Endothelial cell of umbilical vein (primary cell): ENCODE measurements around the gene TCF25.

Experiments
- CTCF ChIP-seq, 2 donors: IDR thresholded peaks; 1 replicate in 1 of 2; 2 replicates in 1 of 2; pipeline ENCODE4 v1.5.1; 2011; ENCODE audit warnings: low read length in 2 of 2, mild to moderate bottlenecking in 2 of 2, moderate library complexity in 2 of 2, control low read depth in 1 of 2, inconsistent platforms in 1 of 2, low read depth in 1 of 2; ENCODE audit not compliant: insufficient read depth in 1 of 2; ENCODE audit errors: extremely low read depth in 1 of 2
- EZH2 ChIP-seq: IDR thresholded peaks from 2 replicates; pipeline ENCODE4 v1.6.1; 2012; ENCODE audit warnings: borderline replicate concordance, low read depth, mild to moderate bottlenecking, moderate library complexity, low read length, inconsistent platforms; ENCODE audit not compliant: severe bottlenecking
- FOS ChIP-seq: IDR thresholded peaks from 2 replicates; pipeline ENCODE4 v1.6.1; 2011; ENCODE audit warnings: mild to moderate bottlenecking, low read length, moderate library complexity, borderline replicate concordance; ENCODE audit not compliant: insufficient read depth
- GATA2 ChIP-seq: IDR thresholded peaks from 2 replicates; pipeline ENCODE4 v1.7.0; 2011; ENCODE audit warnings: low read depth, mild to moderate bottlenecking, moderate library complexity, mixed read lengths, low read length; ENCODE audit not compliant: insufficient read length, insufficient read depth
- JUN ChIP-seq: IDR thresholded peaks from 2 replicates; pipeline ENCODE4 v1.6.1; 2011; ENCODE audit warnings: borderline replicate concordance, low read depth; ENCODE audit not compliant: insufficient read length, insufficient read depth
- MAX ChIP-seq: IDR thresholded peaks from 2 replicates; pipeline ENCODE4 v1.6.1; 2011; ENCODE audit not compliant: insufficient read depth, insufficient read length
- MYC ChIP-seq: IDR thresholded peaks from one replicate; pipeline ENCODE4 v1.6.1; 2011; ENCODE audit warnings: mild to moderate bottlenecking, low read depth, low read length
- POLR2A ChIP-seq: IDR thresholded peaks from 2 replicates; pipeline ENCODE4 v1.6.1; 2012; ENCODE audit warnings: low read depth, mild to moderate bottlenecking, control low read depth, low read length
- POLR2AphosphoS5 ChIP-seq: IDR thresholded peaks from 2 replicates; pipeline ENCODE4 v1.6.1; 2012; ENCODE audit warnings: low read depth, mild to moderate bottlenecking, control low read depth, low read length, moderate library complexity; ENCODE audit not compliant: insufficient read depth

- TF ChIP-seq JUN (no peak), EZH2 (no peak), CTCF (IDR thresholded peaks at IDR 0.05; ENCODE audit: extremely low read depth in 1 of 2, insufficient read depth in 1 of 2, low read depth in 1 of 2, low read length in 2 of 2) (no peak), FOS (no peak), POLR2A (no peak), POLR2AphosphoS5 (no peak), MYC (no peak), MAX (no peak), GATA2 (no peak)
These were observed 73.1 kb downstream of the TCF25 start for GRCh38 chr16:89946515-89946914.
